LNCAP (cell line): ENCODE data around the gene HSBP1.

Experiments
- TF ChIP-seq, protein P1 (sequence below): fragments of 450-650 bp; IDR thresholded peaks from 2 replicates; pipeline ENCODE4 v1.5.1; 2017; ENCODE audit warnings: mild to moderate bottlenecking

HSBP1 gene

DNA sequence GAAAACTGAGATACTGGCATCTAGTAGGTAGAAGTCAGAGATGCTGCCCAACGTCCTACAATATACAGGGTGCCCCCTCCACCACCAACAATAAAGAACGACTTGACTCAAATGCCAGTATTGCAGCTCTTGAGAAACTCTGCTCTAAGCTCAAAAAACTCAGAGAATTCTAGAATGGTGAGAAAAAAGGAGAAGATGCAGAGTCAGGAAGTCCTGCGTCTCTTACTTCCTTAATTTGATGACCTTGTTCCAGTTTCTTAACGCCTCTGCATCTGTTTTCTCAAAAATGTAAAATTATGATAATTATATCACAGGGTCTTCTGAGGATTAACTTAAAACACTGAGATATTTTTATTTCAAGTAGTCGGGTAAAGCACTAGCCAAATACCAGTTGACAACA lies 1.7 kb upstream of the HSBP1 start:
- TF ChIP-seq, protein P1, sequence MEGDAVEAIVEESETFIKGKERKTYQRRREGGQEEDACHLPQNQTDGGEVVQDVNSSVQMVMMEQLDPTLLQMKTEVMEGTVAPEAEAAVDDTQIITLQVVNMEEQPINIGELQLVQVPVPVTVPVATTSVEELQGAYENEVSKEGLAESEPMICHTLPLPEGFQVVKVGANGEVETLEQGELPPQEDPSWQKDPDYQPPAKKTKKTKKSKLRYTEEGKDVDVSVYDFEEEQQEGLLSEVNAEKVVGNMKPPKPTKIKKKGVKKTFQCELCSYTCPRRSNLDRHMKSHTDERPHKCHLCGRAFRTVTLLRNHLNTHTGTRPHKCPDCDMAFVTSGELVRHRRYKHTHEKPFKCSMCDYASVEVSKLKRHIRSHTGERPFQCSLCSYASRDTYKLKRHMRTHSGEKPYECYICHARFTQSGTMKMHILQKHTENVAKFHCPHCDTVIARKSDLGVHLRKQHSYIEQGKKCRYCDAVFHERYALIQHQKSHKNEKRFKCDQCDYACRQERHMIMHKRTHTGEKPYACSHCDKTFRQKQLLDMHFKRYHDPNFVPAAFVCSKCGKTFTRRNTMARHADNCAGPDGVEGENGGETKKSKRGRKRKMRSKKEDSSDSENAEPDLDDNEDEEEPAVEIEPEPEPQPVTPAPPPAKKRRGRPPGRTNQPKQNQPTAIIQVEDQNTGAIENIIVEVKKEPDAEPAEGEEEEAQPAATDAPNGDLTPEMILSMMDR, result no peak

DNA sequence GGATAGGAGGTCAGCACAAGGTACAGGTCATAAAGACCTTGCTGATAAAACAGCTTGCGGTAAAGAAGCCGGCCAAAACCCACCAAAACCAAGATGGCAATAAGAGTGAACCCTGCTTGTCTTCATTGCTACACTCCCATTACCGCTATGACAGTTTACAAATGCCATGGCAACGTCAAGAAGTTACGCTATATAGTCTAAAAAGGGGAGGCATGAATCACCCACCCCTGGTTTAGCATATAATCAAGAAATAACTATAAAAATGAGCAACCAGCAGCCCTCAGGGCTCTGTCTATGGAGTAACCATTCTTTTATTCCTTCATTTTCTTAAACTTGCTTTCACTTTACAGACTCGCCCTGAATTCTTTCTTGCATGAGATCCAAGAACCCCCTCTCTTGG lies 1.0 kb upstream of the HSBP1 start:
- TF ChIP-seq, protein P1, result no peak

DNA sequence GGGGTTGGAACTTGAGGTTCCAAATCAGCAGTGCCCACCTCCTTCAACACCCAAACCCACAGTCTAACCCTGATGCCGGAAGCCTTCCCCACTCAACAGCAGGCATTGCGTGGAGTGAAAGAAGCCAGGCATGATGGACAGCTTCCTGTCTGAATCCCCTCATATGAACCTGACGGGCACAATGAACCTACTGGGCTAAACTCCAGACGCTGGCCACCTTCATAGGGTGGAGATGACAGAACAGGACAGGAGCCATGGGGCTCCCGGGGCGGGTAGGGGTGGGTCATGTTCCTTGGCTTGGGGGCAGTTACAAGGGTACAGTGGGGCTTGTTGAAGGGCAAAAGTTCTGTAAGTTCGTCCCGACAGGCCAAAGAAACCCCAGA lies 460 bp upstream of the HSBP1 start:
- TF ChIP-seq, protein P1, result no peak

DNA sequence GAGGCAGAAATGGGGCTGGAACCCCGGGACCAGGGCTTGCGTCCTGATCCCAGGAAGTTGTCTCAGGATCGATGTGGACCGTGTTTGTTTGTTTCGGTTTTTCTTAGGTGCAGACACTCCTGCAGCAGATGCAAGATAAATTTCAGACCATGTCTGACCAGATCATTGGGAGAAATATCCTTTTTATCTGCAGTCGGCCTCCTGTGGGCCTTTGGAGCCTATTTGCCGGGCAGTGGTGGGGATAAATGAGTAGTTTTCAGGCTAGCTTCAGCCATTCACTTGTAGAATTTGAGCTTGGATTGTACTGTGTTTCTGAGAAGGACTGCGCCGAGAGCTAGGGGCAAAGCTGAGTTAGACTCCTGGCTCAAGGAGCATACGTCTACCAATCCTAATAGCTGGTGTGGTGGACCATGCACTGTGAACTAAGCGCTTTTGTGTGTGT lies 816 bp downstream of the HSBP1 start:
- TF ChIP-seq, protein P1, result no peak

DNA sequence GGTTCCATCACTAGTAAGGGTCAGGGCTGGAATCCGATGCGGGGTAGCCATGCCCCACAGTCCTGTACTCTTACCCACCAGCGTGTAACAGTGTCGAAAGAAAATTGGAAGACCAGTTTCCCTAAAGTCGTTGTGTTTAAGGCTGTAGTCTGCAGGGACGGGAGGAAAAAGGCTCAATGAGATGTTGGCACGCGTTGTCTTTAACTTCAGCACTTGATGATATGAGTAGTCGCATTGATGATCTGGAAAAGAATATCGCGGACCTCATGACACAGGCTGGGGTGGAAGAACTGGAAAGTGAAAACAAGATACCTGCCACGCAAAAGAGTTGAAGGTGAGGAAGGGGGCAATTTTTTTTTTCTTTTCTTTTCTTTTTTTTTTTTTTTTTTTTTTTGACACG lies 1.3 kb downstream of the HSBP1 start:
- TF ChIP-seq, protein P1, result no peak

DNA sequence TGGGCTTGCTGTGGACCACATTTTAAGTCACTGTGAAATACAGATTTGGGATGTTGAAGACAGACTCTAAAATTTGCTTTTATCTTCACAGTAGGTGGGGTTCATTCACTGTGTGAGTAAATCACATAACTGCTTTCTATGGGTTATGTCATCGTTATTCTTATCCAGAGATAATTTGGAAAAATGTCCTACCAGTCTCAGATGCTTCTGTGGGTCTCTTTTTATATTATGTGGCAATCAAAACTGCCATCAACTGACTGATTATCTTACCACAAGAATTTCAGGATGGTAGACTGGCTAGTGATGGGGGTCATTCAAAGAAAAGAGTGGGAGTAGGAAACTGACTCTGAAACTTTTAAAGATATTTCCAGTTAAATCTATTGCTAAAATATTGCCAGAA lies 3.1 kb downstream of the HSBP1 start:
- TF ChIP-seq, protein P1, result no peak

DNA sequence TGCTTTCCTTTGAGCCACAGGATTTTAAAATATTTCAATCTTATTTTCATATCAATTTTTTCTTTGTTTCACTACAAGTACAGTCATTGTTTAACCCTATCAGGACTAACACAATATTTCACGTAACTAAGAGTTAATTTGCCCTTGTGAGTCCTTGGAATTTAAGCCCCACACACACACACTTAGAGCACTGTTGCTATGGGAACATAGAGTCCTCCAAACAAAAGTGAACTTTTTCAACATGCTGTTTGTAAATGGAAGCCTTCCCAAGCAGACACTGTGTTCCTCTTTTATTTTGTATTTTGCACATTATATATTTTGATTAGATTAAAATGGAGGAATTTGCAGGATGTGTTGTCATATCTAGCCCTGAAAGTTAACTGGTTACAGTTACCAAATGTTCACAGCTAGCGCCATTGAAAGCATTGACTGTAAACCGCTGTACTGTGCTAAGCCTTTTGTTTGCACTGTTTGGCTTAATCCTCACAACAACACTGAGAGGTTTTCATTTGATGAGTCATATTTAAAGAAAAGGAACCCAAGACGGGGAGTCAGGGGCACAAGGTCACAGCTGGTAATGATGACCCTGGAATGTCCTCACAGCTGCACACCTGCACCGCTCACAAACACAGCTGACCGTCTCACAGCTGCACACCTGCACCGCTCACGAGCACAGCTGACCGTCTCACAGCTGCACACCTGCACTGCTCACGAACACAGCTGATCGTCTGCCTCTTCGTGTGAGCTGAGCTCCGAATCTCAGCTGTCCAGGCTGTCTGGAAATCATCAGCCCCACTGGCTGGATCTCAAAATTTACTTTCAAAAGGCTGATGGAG lies 6.3 kb downstream of the HSBP1 start:
- TF ChIP-seq, protein P1, result no peak

DNA sequence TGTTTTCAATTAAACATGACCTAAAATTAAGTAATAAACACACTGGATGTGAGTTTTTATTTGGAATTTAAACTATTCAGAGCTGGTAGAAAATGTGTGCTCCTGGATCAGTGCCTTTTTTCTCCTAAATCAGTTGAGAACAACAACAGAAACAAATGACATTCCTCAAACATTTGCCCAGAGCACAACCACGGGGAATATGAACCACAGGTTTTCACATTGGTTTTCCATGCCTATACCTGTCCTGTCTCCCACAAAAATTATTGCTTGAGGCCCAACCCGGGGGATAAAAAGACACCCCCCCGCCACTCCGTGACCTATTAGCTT lies 6.8 kb downstream of the HSBP1 start:
- TF ChIP-seq, protein P1, result no peak
